SK-N-SH (cell line): ENCODE results near the gene KLF17.

Source experiments
- CHD2 ChIP-seq: fragments of 150-350 bp; IDR thresholded peaks from 2 replicates; pipeline ENCODE4 v1.6.1; 2018; ENCODE audit warnings: low read length; ENCODE audit not compliant: partially characterized antibody
- EZH2phosphoT487 ChIP-seq: fragments of 200-600 bp; sonication (generic); IDR thresholded peaks from 2 replicates; pipeline ENCODE4 v1.6.1; 2017; ENCODE audit warnings: low read depth, mixed run types, mild to moderate bottlenecking, antibody characterized with exemption, moderate library complexity, borderline replicate concordance
- GATA2 ChIP-seq: sonication (generic); formaldehyde crosslinking; IDR thresholded peaks from 2 replicates; pipeline ENCODE4 v1.5.0; 2020; ENCODE audit warnings: mild to moderate bottlenecking, missing genetic modification reagents
- POLR2AphosphoS5 ChIP-seq: IDR thresholded peaks from 2 replicates; pipeline ENCODE4 v1.6.1; 2012; ENCODE audit warnings: low read depth, low read length
- REST ChIP-seq: IDR thresholded peaks from 2 replicates; pipeline ENCODE4 v1.6.1; 2012; ENCODE audit warnings: mild to moderate bottlenecking, low read depth, low read length, moderate library complexity
- RXRA ChIP-seq: IDR thresholded peaks from 2 replicates; pipeline ENCODE4 v1.4.0; 2012; ENCODE audit warnings: low read depth, mild to moderate bottlenecking, borderline replicate concordance
- SIN3A ChIP-seq: IDR thresholded peaks from 2 replicates; pipeline ENCODE4 v1.6.1; 2012; ENCODE audit warnings: low read depth, mild to moderate bottlenecking, low read length, moderate library complexity, borderline replicate concordance
- USF1 ChIP-seq: IDR thresholded peaks from 2 replicates; pipeline ENCODE4 v1.4.0; 2012; ENCODE audit warnings: low read depth, borderline replicate concordance
- TF ChIP-seq, protein P1 (sequence below): fragments of 200-600 bp; sonication (generic); IDR thresholded peaks from 2 replicates; pipeline ENCODE4 v1.6.1; 2017; ENCODE audit warnings: antibody characterized with exemption, mild to moderate bottlenecking, moderate library complexity

DNA sequence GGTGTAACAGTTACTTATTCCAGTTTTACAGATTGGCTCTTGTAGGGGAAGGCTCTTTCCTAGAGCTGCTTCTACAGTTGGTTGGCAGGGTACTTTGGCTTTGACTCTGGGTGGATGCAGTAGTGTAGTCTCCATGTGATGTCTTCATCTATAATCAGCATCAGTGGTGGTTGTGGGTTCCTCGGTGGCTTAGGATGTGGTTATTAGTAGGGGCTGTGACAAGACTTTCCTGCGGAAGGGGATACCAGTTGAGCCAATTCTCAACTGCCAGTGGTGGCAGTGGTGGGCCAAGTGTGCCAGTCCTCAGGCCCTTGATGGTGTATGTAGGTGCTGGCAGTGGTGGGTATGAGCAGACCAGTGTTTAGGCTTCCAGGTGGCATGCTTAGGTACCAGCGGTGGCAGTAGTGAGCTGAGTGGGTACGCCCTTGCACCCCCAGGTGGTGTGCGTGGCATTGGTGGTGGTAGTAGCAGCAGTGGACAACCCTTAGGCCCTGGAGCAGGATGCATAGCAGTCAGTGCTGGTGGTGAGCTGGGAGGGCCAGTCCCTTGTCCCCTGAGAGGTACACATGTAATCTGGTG is 50.0 kb downstream of the KLF17 start:
- TF ChIP-seq EZH2phosphoT487 (no peak), USF1 (no peak), GATA2 (CRISPR knock-in tag) (no peak), CHD2 (no peak), REST (no peak), POLR2AphosphoS5 (no peak), SIN3A (no peak), RXRA (no peak)
- TF ChIP-seq, protein P1, sequence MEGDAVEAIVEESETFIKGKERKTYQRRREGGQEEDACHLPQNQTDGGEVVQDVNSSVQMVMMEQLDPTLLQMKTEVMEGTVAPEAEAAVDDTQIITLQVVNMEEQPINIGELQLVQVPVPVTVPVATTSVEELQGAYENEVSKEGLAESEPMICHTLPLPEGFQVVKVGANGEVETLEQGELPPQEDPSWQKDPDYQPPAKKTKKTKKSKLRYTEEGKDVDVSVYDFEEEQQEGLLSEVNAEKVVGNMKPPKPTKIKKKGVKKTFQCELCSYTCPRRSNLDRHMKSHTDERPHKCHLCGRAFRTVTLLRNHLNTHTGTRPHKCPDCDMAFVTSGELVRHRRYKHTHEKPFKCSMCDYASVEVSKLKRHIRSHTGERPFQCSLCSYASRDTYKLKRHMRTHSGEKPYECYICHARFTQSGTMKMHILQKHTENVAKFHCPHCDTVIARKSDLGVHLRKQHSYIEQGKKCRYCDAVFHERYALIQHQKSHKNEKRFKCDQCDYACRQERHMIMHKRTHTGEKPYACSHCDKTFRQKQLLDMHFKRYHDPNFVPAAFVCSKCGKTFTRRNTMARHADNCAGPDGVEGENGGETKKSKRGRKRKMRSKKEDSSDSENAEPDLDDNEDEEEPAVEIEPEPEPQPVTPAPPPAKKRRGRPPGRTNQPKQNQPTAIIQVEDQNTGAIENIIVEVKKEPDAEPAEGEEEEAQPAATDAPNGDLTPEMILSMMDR, result no peak
